Stimulated activated CD8-positive, alpha-beta memory T cell treated with anti-CD3 and anti-CD28 coated beads, Interleukin-7, amount 100 ng/mL, for 48 hours (primary cell): ENCODE results near the gene TRABD2B.

Source experiments
- DNase-seq, 2 donors: peaks; one replicate each; pipeline ENCODE4 v3.0.0-alpha.2; 2020; ENCODE audit warnings: low read depth in 1 of 2; ENCODE audit errors: extremely low read depth in 1 of 2

Gene TRABD2B

GRCh38 chr1:47745715-47746609 is 251.2 kb downstream of the TRABD2B start:
- no peak for DNase-seq

- no peak for DNase-seq
Measured at GRCh38 chr1:47742890-47743760, 254.1 kb downstream of the TRABD2B start.

GRCh38 chr1:47738560-47739182 is 258.5 kb downstream of the TRABD2B start:
- DNase-seq, result no peak

GRCh38 chr1:47732489-47732888 is 264.7 kb downstream of the TRABD2B start:
- DNase-seq, result no peak

- no peak for DNase-seq
Measured at GRCh38 chr1:47731730-47732129, 265.5 kb downstream of the TRABD2B start.

- no peak for DNase-seq
Measured at GRCh38 chr1:47729685-47730084, 267.5 kb downstream of the TRABD2B start.

- DNase-seq, result no peak
Measured at GRCh38 chr1:47727697-47728085, 269.5 kb downstream of the TRABD2B start.

GRCh38 chr1:47727051-47727696 is 270.0 kb downstream of the TRABD2B start:
- DNase-seq, result no peak

GRCh38 chr1:47725992-47726855 is 271.0 kb downstream of the TRABD2B start:
- peak; percentile 36 to 41 for DNase-seq

- no peak for DNase-seq
Measured at GRCh38 chr1:47725511-47725991, 271.6 kb downstream of the TRABD2B start.

- DNase-seq, result no peak
Measured at GRCh38 chr1:47725000-47725473, 272.1 kb downstream of the TRABD2B start.

GRCh38 chr1:47724432-47724999 is 272.7 kb downstream of the TRABD2B start:
- no peak for DNase-seq

- no peak for DNase-seq
Measured at GRCh38 chr1:47722909-47723580, 274.1 kb downstream of the TRABD2B start.

GRCh38 chr1:47722101-47722500 is 275.1 kb downstream of the TRABD2B start:
- DNase-seq, result no peak

- DNase-seq, result no peak
Measured at GRCh38 chr1:47720111-47720510, 277.1 kb downstream of the TRABD2B start.

GRCh38 chr1:47717341-47717740 is 279.8 kb downstream of the TRABD2B start:
- no peak for DNase-seq

GRCh38 chr1:47713975-47714767 is 283.0 kb downstream of the TRABD2B start:
- no peak for DNase-seq
